Measurements from ENCODE around the gene PRDM13.

DNA sequence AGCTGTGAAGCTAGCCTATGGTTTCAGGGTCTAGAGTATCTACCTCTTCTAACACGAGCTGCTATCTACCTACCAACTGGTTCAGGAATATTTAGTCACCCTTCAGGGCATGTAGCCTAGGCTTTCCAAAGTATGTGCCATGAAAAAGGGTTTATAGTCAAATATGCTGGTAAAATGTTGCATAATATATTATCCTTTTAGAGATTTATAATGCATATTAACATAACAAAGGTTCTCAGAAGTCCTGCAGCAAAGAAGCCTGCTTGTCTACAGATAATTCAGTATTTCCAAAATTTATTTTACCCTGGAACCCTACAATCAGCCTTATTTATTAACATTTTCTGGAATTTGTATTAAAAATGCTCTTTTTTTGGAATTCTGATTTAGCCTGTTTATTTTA is 56.0 kb downstream of the PRDM13 start:
- TF ChIP-seq, protein P1, sequence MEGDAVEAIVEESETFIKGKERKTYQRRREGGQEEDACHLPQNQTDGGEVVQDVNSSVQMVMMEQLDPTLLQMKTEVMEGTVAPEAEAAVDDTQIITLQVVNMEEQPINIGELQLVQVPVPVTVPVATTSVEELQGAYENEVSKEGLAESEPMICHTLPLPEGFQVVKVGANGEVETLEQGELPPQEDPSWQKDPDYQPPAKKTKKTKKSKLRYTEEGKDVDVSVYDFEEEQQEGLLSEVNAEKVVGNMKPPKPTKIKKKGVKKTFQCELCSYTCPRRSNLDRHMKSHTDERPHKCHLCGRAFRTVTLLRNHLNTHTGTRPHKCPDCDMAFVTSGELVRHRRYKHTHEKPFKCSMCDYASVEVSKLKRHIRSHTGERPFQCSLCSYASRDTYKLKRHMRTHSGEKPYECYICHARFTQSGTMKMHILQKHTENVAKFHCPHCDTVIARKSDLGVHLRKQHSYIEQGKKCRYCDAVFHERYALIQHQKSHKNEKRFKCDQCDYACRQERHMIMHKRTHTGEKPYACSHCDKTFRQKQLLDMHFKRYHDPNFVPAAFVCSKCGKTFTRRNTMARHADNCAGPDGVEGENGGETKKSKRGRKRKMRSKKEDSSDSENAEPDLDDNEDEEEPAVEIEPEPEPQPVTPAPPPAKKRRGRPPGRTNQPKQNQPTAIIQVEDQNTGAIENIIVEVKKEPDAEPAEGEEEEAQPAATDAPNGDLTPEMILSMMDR (IDR thresholded peaks at IDR 0.05 in 2 of 3, conservative IDR thresholded peaks at IDR 0.05 in 1 of 3; ENCODE audit: borderline replicate concordance in 1 of 3, insufficient read depth in 1 of 3, low read depth in 2 of 3, low read length in 2 of 3), result no peak
- TF ChIP-seq POLR2AphosphoS5 (IDR thresholded peaks at IDR 0.05; ENCODE audit: low read depth, low read length) (no peak), MAX (IDR thresholded peaks at IDR 0.05) (no peak), ZFX (IDR thresholded peaks at IDR 0.05) (no peak), POLR2A (IDR thresholded peaks at IDR 0.05; ENCODE audit: borderline replicate concordance, extremely low read depth, insufficient read depth, insufficient read length) (no peak), EZH2 (IDR thresholded peaks at IDR 0.05) (no peak), SIN3A (IDR thresholded peaks at IDR 0.05; ENCODE audit: low read depth) (no peak), JUND (IDR thresholded peaks at IDR 0.05) (no peak), REST (IDR thresholded peaks at IDR 0.05; ENCODE audit: low read depth) (no peak)
